ENCODE data around the gene CCNL1. TPM values are rescaled to one million over a fixed set of nuclear protein-coding genes. Genes with fewer than 3 reads are reported as not detected.

The CCNL1 gene
- total and polyA plus RNA-seq, 2 of the 4 experiments (the other 2 are of a cell fraction), result 60.9 to 83.3 TPM

DNA sequence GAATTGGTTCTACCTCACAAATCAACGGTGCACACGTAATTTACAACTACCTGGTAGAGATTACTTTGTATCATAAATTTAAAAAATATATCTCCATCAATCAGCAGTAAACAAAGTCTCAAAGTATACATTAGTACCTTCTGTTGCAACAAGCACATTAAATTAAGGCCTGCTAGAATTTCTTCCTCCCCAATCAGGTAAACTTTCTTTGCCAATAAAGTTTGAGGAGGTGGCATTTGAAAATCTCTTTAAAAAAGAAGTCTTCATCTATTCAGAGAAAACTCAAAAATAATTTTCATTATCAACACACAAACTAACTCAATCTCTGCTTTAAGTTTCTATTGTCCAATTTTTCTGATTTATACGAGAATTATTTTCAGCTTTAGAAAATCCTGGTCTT, 4.4 kb downstream of the CCNL1 start:
- Histone ChIP-seq H3K36me3 (ENCODE audit: control insufficient read depth, insufficient read depth, low read length) (peaks cover 33% of the 10 kb centered on the region), H4K20me1 (ENCODE audit: insufficient read depth, low read length) (peaks cover 81% of the 10 kb centered on the region), H3K9me1 (ENCODE audit: insufficient read depth, low read length) (no peaks in the 10 kb centered on the region; the same call in 1 of the 2 replicates), H3K9ac (ENCODE audit: low read depth, low read length) (no peak overlapping the region), H2BK120ac (ENCODE audit: low read depth, low read length) (no peak overlapping the region), H3K79me1 (ENCODE audit: low read depth in 1 of 2, low read length in 2 of 2) (peaks cover 4 to 32% of the 10 kb centered on the region in 2 experiments; a peak in 3 of 4 replicates), H2BK20ac (ENCODE audit: low read depth, low read length) (no peak overlapping the region), H3K4me3 (ENCODE audit: insufficient read depth, low read depth, low read length) (no peak overlapping the region), H2AFZ (replicated peaks; ENCODE audit: low read length, poor library complexity) (no peak overlapping the region), H2BK5ac (ENCODE audit: low read depth, low read length, poor library complexity, severe bottlenecking) (no peak overlapping the region), H2AK9ac (replicated peaks; ENCODE audit: low read depth, low read length, poor library complexity) (no peak overlapping the region), H2AK5ac (ENCODE audit: low read depth, low read length) (no peak overlapping the region), H3K4me2 (ENCODE audit: low read depth, low read length) (peak overlapping the region; percentile 22; the same call in 1 of the 2 replicates), H3K27ac (ENCODE audit: insufficient read depth, low read length) (no peak overlapping the region), H3K4ac (ENCODE audit: low read depth, low read length) (no peak overlapping the region), H4K8ac (ENCODE audit: low read depth in 2 of 2, low read length in 2 of 2) (no peak overlapping the region), H4K91ac (ENCODE audit: insufficient read depth, low read depth, low read length) (no peak overlapping the region), H3K27me3 (ENCODE audit: control insufficient read depth, insufficient read depth, low read length) (no peaks in the 10 kb centered on the region), H3K56ac (ENCODE audit: extremely low read depth, insufficient read depth, low read length) (no peak overlapping the region), H3K23ac (ENCODE audit: low read depth, low read length) (no peak overlapping the region), H4K5ac (ENCODE audit: low read depth, low read length) (no peak overlapping the region), H3K4me1 (ENCODE audit: control insufficient read depth, insufficient read depth, low read length) (peaks cover 6% of the 10 kb centered on the region), H3K18ac (ENCODE audit: low read depth, low read length) (no peak overlapping the region), H3K9me3 (ENCODE audit: control insufficient read depth, insufficient read depth, low read length) (no peaks in the 10 kb centered on the region), H3K14ac (replicated peaks; ENCODE audit: low read depth, low read length) (no peak overlapping the region), H2BK15ac (ENCODE audit: low read depth, low read length) (no peak overlapping the region)
- BruUV-seq (replicated peaks), result no TSS peak
- POLR2A ChIA-PET (ENCODE audit: unreplicated experiment), result interaction anchor here (0.6 kb wide), 1 partner anchor 619 kb away, joined by 14 read pairs; no protein-coding TSS in a partner anchor
- in situ Hi-C loops (cut with MboI; ENCODE audit: low sequenced_read_pairs) (loop anchor here (25.0 kb wide), 1 partner anchor 1557 kb away; no protein-coding TSS in a partner anchor), intact Hi-C loops (cut with micrococcal nuclease) (no loop called here), dilution Hi-C loops (cut with HindIII; ENCODE audit: low sequenced_read_pairs, unreplicated experiment) (no loop called here)
- WGBS, 2 experiments (ENCODE audit: extremely low coverage in 2 of 2, insufficient read length in 1 of 2), result no CpG with 5 or more reads among the region's 3 CpGs
- no peak for ATAC-seq (ENCODE audit: low read depth)
- no peak for DNase-seq
- TF ChIP-seq NFE2L2 (IDR thresholded peaks at IDR 0.05; ENCODE audit: low read depth, low read length), result no peak
- CTCF ChIA-PET, result interaction anchor here (1.4 kb wide), 1 partner anchor 19 kb away, joined by 4 read pairs; no protein-coding TSS in a partner anchor

Measured in IMR-90 (cell line).